Tibial artery (tissue), 4 donors: Measurements from ENCODE around the gene SCN1B.
A peak's percentile ranks its signal among the peaks of the same experiment; 100 is the strongest.

Experiments
- DNase-seq, 2 donors: peaks; one replicate each; pipeline ENCODE4 v3.0.0-alpha.2; 2019
- H3K27ac ChIP-seq, 2 donors: fragments of 200-600 bp; sonication (generic) in 1 of 2; 1 replicate in 1 of 2; 2 replicates in 1 of 2; pipeline ENCODE4 v1.5.1; 2018 to 2019; ENCODE audit warnings: mild to moderate bottlenecking in 1 of 2
- H3K27me3 ChIP-seq, 2 donors: fragments of 200-600 bp; sonication (generic) in 1 of 2; one replicate each; pipeline versions ENCODE4 v1.5.1 to v1.6.0; 2016 to 2019
- H3K36me3 ChIP-seq, 3 donors: fragments of 200-600 bp; sonication (generic) in 2 of 3; one replicate each; pipeline ENCODE4 v1.5.1; 2016 to 2019; ENCODE audit warnings: mild to moderate bottlenecking in 2 of 3
- H3K4me1 ChIP-seq, 4 donors: fragments of 200-600 bp; sonication (generic) in 2 of 4; 1 replicate in 3 of 4; 2 replicates in 1 of 4; pipeline ENCODE4 v1.5.1; 2016 to 2019
- H3K4me3 ChIP-seq, 2 donors: fragments of 200-600 bp; sonication (generic) in 1 of 2; 1 replicate in 1 of 2; 2 replicates in 1 of 2; pipeline ENCODE4 v1.5.1; 2018 to 2019; ENCODE audit warnings: mild to moderate bottlenecking in 2 of 2
- H3K9me3 ChIP-seq, 3 donors: fragments of 200-600 bp; sonication (generic) in 1 of 3; one replicate each; pipeline ENCODE4 v1.5.1; 2016 to 2019
- intact Hi-C: fragments of 100-400 bp; cut with DNase I; formaldehyde crosslinking; loops from one replicate; pipeline ENCODE4 v1.15.0; 2023; ENCODE audit warnings: low total_unique reads
- TF ChIP-seq, protein P1 (sequence below), 2 experiments: fragments of 200-600 bp in 1 of 2; fragments of 450-650 bp in 1 of 2; IDR thresholded peaks; one replicate each; pipeline ENCODE4 v1.5.1; 2017 to 2019; ENCODE audit warnings: antibody characterized with exemption in 2 of 2, mild to moderate bottlenecking in 1 of 2, moderate library complexity in 1 of 2

SCN1B gene

DNA sequence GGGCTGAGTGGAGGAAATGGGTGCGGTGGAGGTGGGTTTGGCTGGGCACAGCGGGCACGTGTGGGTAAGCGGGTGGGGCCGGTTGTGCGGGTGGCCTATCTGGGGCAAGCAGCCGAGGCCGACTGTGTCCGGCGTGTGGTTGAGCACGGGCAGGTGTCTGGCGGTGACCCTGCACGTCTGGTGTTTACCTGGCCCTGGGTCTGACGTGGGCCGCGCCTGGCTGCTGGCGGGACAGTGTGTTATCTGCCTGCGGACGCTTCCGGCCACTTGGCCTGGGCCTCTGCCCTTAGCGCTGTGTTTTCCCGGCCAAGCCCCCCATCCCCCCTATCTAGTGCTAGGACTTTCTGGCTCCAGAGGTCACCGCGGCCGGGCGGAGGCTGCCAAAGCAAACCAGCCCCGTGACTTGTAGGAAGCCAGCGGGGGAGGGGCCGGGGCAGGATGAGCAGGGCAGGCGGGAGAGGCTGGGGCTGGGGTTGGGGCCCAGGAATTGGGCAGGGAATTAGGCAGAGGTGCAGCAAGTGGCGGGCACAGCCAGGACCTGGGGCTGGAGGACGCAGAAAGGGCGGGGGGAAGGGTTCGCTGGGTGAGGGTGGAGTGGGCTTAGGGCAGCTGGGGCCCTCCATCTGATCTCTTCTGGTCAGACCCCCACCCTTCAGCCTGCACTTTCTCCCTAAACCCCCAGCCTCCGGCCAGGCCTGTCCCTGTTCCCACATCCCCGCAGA, 10.7 kb downstream of the SCN1B start:
- H3K36me3 ChIP-seq: no peaks in the 10 kb centered on the region
- intact Hi-C loops: no loop called here
- TF ChIP-seq, protein P1, sequence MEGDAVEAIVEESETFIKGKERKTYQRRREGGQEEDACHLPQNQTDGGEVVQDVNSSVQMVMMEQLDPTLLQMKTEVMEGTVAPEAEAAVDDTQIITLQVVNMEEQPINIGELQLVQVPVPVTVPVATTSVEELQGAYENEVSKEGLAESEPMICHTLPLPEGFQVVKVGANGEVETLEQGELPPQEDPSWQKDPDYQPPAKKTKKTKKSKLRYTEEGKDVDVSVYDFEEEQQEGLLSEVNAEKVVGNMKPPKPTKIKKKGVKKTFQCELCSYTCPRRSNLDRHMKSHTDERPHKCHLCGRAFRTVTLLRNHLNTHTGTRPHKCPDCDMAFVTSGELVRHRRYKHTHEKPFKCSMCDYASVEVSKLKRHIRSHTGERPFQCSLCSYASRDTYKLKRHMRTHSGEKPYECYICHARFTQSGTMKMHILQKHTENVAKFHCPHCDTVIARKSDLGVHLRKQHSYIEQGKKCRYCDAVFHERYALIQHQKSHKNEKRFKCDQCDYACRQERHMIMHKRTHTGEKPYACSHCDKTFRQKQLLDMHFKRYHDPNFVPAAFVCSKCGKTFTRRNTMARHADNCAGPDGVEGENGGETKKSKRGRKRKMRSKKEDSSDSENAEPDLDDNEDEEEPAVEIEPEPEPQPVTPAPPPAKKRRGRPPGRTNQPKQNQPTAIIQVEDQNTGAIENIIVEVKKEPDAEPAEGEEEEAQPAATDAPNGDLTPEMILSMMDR (IDR thresholded peaks at IDR 0.05): no peak
- H3K27ac ChIP-seq: peak overlapping the region in 1 of 2 donors; percentile 30
- peak; percentile 89 to 93 for DNase-seq
- H3K27me3 ChIP-seq: peaks cover 0 to 50% of the 10 kb centered on the region in 2 donors
- H3K4me1 ChIP-seq: peaks cover 4 to 28% (median 25%) of the 10 kb centered on the region in 4 donors
- H3K4me3 ChIP-seq: peak overlapping the region in 1 of 2 donors; percentile 26
- H3K9me3 ChIP-seq: no peaks in the 10 kb centered on the region

DNA sequence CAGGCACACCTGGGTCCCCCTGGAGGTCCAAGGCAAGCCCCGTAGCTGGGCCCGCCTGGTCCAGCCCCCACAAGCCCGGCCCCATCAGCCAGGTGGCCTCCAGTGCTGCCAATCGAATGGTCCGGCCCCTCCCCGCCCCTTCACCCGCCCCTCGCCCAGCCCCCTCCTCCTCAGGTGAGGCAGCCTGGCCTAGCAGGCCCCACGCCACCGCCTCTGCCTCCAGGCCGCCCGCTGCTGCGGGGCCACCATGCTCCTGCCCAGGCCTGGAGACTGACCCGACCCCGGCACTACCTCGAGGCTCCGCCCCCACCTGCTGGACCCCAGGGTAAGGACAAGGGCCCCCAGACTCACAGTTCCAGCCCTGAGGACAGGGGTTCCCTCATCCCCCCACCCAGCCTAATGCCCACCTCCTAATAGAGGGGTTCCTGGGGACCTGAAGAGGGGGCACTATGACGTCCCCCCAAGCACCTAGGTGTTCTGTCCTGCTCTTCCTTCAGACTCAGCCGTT, 11.3 kb downstream of the SCN1B start, which contains the start of gene HPN:
HPN (plus strand) TSS at position 174 of the 508 bp plus-strand sequence. CDS start 786 bp downstream, outside the sequence.
- Histone ChIP-seq H3K27ac (peak within 1 kb of the TSS in 1 of 2 donors; percentile 30), H3K4me1 (peaks cover 4 to 28% (median 25%) of the 10 kb centered on the region in 4 donors), H3K4me3 (peak within 1 kb of the TSS in 1 of 2 donors; percentile 26), H3K27me3 (peaks cover 0 to 50% of the 10 kb centered on the region in 2 donors), H3K36me3 (no peaks in the 10 kb centered on the region), H3K9me3 (no peaks in the 10 kb centered on the region)
- no peak for DNase-seq
- TF ChIP-seq, protein P1 (IDR thresholded peaks at IDR 0.05): no peak
- intact Hi-C loops: no loop called here

DNA sequence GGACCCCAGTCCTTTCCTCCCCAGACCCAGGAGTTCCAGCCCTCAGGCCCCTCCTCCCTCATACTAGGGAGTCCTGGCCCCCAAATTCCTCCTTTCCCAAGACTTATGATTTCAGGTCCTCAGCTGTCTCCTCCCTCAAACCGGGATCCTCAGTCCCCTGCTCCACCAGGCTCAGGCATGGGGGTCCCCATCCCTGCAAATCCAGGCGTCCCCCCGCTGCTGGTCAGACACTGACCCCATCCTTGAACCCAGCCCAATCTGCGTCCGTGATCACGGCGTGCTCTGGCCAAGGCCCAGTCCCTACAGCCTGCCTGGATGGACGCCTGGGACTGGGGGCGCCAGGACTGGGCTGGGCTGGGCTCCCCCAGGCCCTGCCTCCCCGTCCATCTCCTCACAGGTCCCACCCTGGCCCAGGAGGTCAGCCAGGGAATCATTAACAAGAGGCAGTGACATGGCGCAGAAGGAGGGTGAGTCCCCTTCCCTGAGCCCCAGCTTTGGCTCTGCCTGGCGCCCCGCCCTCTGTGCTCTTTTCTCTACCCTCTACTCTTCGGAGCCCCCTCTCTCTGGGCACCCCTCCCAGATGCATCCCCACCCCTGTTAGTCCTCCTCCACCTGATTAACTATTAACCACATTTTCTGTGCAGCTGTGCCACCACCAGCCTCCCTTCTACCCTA, 11.9 kb downstream of the SCN1B start:
- no peak for DNase-seq
- intact Hi-C loops: no loop called here
- Histone ChIP-seq H3K36me3 (no peaks in the 10 kb centered on the region), H3K4me1 (peaks cover 4 to 28% (median 25%) of the 10 kb centered on the region in 4 donors), H3K4me3 (no peak overlapping the region), H3K27ac (no peak overlapping the region), H3K9me3 (no peaks in the 10 kb centered on the region), H3K27me3 (peaks cover 0 to 50% of the 10 kb centered on the region in 2 donors)
- TF ChIP-seq, protein P1 (IDR thresholded peaks at IDR 0.05): no peak

DNA sequence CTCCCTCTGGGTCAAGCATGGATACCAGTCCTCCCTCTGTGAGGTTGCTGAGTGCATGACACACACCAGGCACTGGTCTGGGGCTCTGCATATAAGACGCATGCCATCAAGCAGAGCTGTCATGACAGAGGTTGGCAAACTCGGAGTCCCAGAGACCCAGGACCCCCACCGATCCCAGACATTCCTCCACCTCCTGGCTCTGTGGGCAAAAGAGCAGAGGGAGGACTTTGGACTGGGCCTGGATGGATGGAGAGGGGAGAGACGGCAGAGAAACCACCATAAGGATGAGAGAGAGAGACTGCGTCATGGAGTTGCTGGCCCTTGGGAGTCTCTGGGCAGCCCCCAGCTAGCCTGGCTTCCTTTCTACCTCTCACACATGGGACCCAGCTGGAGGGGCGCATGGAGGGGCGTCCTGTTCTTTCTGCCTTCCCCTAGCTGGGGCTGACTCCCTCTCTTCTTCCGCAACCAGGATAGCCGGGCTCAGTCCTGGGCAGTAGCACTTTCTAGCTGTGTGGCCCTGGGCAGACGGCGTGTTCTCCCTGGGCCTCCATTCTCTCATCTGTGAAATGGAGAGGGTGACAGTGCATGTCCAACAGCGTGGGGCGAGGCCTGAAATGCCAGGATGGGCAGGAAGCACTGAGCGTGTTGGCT, 12.8 kb downstream of the SCN1B start:
- TF ChIP-seq, protein P1 (IDR thresholded peaks at IDR 0.05): no peak
- Histone ChIP-seq H3K36me3 (no peaks in the 10 kb centered on the region), H3K27me3 (peaks cover 0 to 50% of the 10 kb centered on the region in 2 donors), H3K4me1 (peaks cover 4 to 24% (median 23%) of the 10 kb centered on the region in 4 donors), H3K9me3 (no peaks in the 10 kb centered on the region), H3K27ac (no peak overlapping the region), H3K4me3 (no peak overlapping the region)
- no peak for DNase-seq
- intact Hi-C loops: no loop called here

DNA sequence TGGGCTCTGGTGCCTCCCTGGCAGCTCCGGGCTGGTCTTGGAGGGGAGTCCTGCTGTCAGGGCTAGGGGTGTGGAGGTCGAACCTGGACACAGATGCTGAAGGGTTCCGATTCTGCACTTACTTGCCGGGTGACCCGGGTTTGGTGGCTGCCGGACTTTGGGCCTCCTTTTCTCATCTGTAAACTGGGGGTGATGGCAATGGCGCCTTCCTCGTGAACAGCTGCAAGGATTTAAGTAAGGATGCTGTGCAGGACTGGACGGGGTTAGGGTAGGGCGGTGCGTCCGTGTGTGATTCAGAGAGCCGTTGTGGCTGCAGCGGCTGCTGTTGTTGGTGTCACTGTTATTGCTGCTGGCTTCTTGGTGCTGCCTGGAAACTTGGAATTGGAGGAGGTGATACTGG, 13.6 kb downstream of the SCN1B start:
- no peak overlapping the region for H3K27ac ChIP-seq
- H3K9me3 ChIP-seq: no peaks in the 10 kb centered on the region
- no peak overlapping the region for H3K4me3 ChIP-seq
- intact Hi-C loops: no loop called here
- peaks cover 4 to 23% (median 22%) of the 10 kb centered on the region in 4 donors for H3K4me1 ChIP-seq
- H3K36me3 ChIP-seq: no peaks in the 10 kb centered on the region
- TF ChIP-seq, protein P1 (IDR thresholded peaks at IDR 0.05): no peak
- DNase-seq: no peak
- peaks cover 0 to 50% of the 10 kb centered on the region in 2 donors for H3K27me3 ChIP-seq
